ENCODE results near the gene PRKCZ. TPM values are rescaled to one million over a fixed set of nuclear protein-coding genes. Genes with fewer than 3 reads are reported as not detected.

The PRKCZ gene
- total and polyA plus RNA-seq, 9 of the 15 experiments (the other 6 are each of a cell fraction or from before 2014, with no cell fraction given): 0.07 to 3.1 (median 1.3) TPM

- TF ChIP-seq, protein P1, sequence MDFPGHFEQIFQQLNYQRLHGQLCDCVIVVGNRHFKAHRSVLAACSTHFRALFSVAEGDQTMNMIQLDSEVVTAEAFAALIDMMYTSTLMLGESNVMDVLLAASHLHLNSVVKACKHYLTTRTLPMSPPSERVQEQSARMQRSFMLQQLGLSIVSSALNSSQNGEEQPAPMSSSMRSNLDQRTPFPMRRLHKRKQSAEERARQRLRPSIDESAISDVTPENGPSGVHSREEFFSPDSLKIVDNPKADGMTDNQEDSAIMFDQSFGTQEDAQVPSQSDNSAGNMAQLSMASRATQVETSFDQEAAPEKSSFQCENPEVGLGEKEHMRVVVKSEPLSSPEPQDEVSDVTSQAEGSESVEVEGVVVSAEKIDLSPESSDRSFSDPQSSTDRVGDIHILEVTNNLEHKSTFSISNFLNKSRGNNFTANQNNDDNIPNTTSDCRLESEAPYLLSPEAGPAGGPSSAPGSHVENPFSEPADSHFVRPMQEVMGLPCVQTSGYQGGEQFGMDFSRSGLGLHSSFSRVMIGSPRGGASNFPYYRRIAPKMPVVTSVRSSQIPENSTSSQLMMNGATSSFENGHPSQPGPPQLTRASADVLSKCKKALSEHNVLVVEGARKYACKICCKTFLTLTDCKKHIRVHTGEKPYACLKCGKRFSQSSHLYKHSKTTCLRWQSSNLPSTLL (IDR thresholded peaks at IDR 0.05): no peak
- TF ChIP-seq EGR1 (conservative IDR thresholded peaks at IDR 0.05): peak; percentile 65; the same call in 1 of the 2 replicates
- no peak for TF ChIP-seq ZNF445 (CRISPR knock-in tag; IDR thresholded peaks at IDR 0.05; ENCODE audit: low read depth)
- TF ChIP-seq ATF7 (IDR thresholded peaks at IDR 0.05): no peak
- no peak for TF ChIP-seq TFE3 (CRISPR knock-in tag; IDR thresholded peaks at IDR 0.05)
- TF ChIP-seq POLR3G (IDR thresholded peaks at IDR 0.05; ENCODE audit: extremely low read depth, insufficient read length, insufficient replicate concordance): no peak
- TF ChIP-seq, protein P2, sequence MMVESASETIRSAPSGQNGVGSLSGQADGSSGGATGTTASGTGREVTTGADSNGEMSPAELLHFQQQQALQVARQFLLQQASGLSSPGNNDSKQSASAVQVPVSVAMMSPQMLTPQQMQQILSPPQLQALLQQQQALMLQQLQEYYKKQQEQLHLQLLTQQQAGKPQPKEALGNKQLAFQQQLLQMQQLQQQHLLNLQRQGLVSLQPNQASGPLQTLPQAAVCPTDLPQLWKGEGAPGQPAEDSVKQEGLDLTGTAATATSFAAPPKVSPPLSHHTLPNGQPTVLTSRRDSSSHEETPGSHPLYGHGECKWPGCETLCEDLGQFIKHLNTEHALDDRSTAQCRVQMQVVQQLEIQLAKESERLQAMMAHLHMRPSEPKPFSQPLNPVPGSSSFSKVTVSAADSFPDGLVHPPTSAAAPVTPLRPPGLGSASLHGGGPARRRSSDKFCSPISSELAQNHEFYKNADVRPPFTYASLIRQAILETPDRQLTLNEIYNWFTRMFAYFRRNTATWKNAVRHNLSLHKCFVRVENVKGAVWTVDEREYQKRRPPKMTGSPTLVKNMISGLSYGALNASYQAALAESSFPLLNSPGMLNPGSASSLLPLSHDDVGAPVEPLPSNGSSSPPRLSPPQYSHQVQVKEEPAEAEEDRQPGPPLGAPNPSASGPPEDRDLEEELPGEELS (CRISPR knock-in tag; IDR thresholded peaks at IDR 0.05; ENCODE audit: borderline replicate concordance): no peak
- no peak for TF ChIP-seq NFATC3 (IDR thresholded peaks at IDR 0.05)
- no peak for TF ChIP-seq ZNF644 (tag; IDR thresholded peaks at IDR 0.05; ENCODE audit: low read depth)
- no peak for TF ChIP-seq HMGN3 (IDR thresholded peaks at IDR 0.05; ENCODE audit: borderline replicate concordance, extremely low read depth, insufficient read length, low read depth, low read length)
- TF ChIP-seq JUN (IDR thresholded peaks at IDR 0.05; ENCODE audit: borderline replicate concordance, low read depth, low read length): no peak
- TF ChIP-seq JUN (CRISPR knock-in tag; IDR thresholded peaks at IDR 0.05; ENCODE audit: borderline replicate concordance): no peak
- 0 out of 2 replicates have a peak, but pooled peaks have one; percentile 37 for TF ChIP-seq BMI1 (IDR thresholded peaks at IDR 0.05; ENCODE audit: low read length)
- peak; percentile 57 for TF ChIP-seq L3MBTL2 (IDR thresholded peaks at IDR 0.05)
- TF ChIP-seq, protein P3, sequence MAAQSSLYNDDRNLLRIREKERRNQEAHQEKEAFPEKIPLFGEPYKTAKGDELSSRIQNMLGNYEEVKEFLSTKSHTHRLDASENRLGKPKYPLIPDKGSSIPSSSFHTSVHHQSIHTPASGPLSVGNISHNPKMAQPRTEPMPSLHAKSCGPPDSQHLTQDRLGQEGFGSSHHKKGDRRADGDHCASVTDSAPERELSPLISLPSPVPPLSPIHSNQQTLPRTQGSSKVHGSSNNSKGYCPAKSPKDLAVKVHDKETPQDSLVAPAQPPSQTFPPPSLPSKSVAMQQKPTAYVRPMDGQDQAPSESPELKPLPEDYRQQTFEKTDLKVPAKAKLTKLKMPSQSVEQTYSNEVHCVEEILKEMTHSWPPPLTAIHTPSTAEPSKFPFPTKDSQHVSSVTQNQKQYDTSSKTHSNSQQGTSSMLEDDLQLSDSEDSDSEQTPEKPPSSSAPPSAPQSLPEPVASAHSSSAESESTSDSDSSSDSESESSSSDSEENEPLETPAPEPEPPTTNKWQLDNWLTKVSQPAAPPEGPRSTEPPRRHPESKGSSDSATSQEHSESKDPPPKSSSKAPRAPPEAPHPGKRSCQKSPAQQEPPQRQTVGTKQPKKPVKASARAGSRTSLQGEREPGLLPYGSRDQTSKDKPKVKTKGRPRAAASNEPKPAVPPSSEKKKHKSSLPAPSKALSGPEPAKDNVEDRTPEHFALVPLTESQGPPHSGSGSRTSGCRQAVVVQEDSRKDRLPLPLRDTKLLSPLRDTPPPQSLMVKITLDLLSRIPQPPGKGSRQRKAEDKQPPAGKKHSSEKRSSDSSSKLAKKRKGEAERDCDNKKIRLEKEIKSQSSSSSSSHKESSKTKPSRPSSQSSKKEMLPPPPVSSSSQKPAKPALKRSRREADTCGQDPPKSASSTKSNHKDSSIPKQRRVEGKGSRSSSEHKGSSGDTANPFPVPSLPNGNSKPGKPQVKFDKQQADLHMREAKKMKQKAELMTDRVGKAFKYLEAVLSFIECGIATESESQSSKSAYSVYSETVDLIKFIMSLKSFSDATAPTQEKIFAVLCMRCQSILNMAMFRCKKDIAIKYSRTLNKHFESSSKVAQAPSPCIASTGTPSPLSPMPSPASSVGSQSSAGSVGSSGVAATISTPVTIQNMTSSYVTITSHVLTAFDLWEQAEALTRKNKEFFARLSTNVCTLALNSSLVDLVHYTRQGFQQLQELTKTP (IDR thresholded peaks at IDR 0.05; ENCODE audit: low read depth in 1 of 2, partially characterized antibody in 2 of 2): no peak
These were observed 82.2 kb downstream of the PRKCZ start (continued) for GRCh38 chr1:2132222-2133038.
